Osteoblast (primary cell): ENCODE measurements around the gene KDM7A. TPM values are rescaled to one million over a fixed set of nuclear protein-coding genes. Genes with fewer than 3 reads are reported as not detected.
A peak's percentile ranks its signal among the peaks of the same experiment; 100 is the strongest.
"Not testable (repeated sequence)": the region's sequence is repeated elsewhere in the genome, so short reads cannot be mapped to it uniquely, and the experiment has no call there.

Experiments
- DNase-seq: peaks from one replicate; pipeline ENCODE4 v3.0.0; 2011; ENCODE audit warnings: low spot score, mixed read lengths; ENCODE audit not compliant: insufficient read length; ENCODE audit errors: missing footprints
- H2AFZ ChIP-seq: 2 replicates; pipeline ENCODE4 v1.6.0; 2011; ENCODE audit warnings: mild to moderate bottlenecking, low read length
- H3K27ac ChIP-seq: 2 replicates; pipeline ENCODE4 v1.5.1; 2011; ENCODE audit warnings: mild to moderate bottlenecking, low read depth, low read length, moderate library complexity
- H3K27me3 ChIP-seq: 2 replicates; pipeline ENCODE4 v1.6.0; 2012; ENCODE audit warnings: mild to moderate bottlenecking, control low read depth, inconsistent platforms, low read length, moderate library complexity; ENCODE audit not compliant: insufficient read depth
- H3K36me3 ChIP-seq: 2 replicates; pipeline ENCODE4 v1.5.1; 2011; ENCODE audit warnings: mild to moderate bottlenecking, low read length, control low read depth, moderate library complexity; ENCODE audit not compliant: insufficient read depth
- H3K4me1 ChIP-seq: 2 replicates; pipeline ENCODE4 v1.5.1; 2011; ENCODE audit warnings: mild to moderate bottlenecking, low read length, control low read depth, moderate library complexity; ENCODE audit not compliant: insufficient read depth
- H3K4me2 ChIP-seq: 2 replicates; pipeline ENCODE4 v1.6.0; 2011; ENCODE audit warnings: mild to moderate bottlenecking, low read length; ENCODE audit not compliant: insufficient read depth
- H3K4me3 ChIP-seq: fragments of 200-600 bp; sonication (generic); 3 replicates; pipeline ENCODE4 v1.5.1; 2012; ENCODE audit warnings: mild to moderate bottlenecking, low read length, inconsistent platforms; ENCODE audit not compliant: insufficient read depth
- H3K79me2 ChIP-seq: 2 replicates; pipeline ENCODE4 v1.6.0; 2012; ENCODE audit warnings: mild to moderate bottlenecking, low read length, control low read depth, inconsistent platforms; ENCODE audit not compliant: insufficient read depth
- H3K9me3 ChIP-seq: 2 replicates; pipeline ENCODE4 v1.5.1; 2011; ENCODE audit warnings: low read depth, low read length, control low read depth
- H4K20me1 ChIP-seq: 2 replicates; pipeline ENCODE4 v1.6.0; 2012; ENCODE audit warnings: mild to moderate bottlenecking, low read length, control low read depth; ENCODE audit not compliant: insufficient read depth
- CTCF ChIP-seq: IDR thresholded peaks from 2 replicates; pipeline ENCODE4 v1.5.1; 2011; ENCODE audit warnings: mild to moderate bottlenecking, low read depth, low read length, moderate library complexity; ENCODE audit errors: extremely low read depth
- total RNA-seq: library from RNA; depleted of rRNA; stranded (reverse); fragments of >200 nt; gene quantifications from 2 replicates; pipeline ENCODE4 v1.2.3, GENCODE V29; 2012

The KDM7A gene
- total RNA-seq, 1 donor = 13.4 TPM

- no peaks in the 10 kb centered on the region for H3K9me3 ChIP-seq
- no peak for TF ChIP-seq CTCF
- H3K4me3 ChIP-seq = no peak overlapping the region
- DNase-seq = no peak
- no peaks in the 10 kb centered on the region for H3K36me3 ChIP-seq
- H3K4me2 ChIP-seq = no peak overlapping the region
- H3K27me3 ChIP-seq = peaks cover 11% of the 10 kb centered on the region
- H3K27ac ChIP-seq = no peak overlapping the region
- H4K20me1 ChIP-seq = no peaks in the 10 kb centered on the region
- no peaks in the 10 kb centered on the region for H3K79me2 ChIP-seq
- H3K4me1 ChIP-seq = peaks cover 14% of the 10 kb centered on the region
- H2AFZ ChIP-seq = no peak overlapping the region
These were observed 26.8 kb upstream of the KDM7A start for GRCh38 chr7:140203556-140203955.

- not testable (repeated sequence) for H4K20me1 ChIP-seq, H2AFZ ChIP-seq, H3K79me2 ChIP-seq, H3K4me2 ChIP-seq, H3K36me3 ChIP-seq, H3K9me3 ChIP-seq, DNase-seq, H3K4me3 ChIP-seq, H3K27ac ChIP-seq
- Histone ChIP-seq H3K4me1 (peaks cover 14% of the 10 kb centered on the region), H3K27me3 (peaks cover 11% of the 10 kb centered on the region)
These were observed 26.2 kb upstream of the KDM7A start for GRCh38 chr7:140202942-140203341.

GRCh38 chr7:140201393-140201792 is 24.6 kb upstream of the KDM7A start:
- H3K36me3 ChIP-seq = no peaks in the 10 kb centered on the region
- H3K4me2 ChIP-seq = no peak overlapping the region
- peaks cover 6% of the 10 kb centered on the region for H3K27me3 ChIP-seq
- TF ChIP-seq CTCF = no peak
- no peaks in the 10 kb centered on the region for H3K9me3 ChIP-seq
- peaks cover 14% of the 10 kb centered on the region for H3K4me1 ChIP-seq
- H2AFZ ChIP-seq = no peak overlapping the region
- H3K27ac ChIP-seq = no peak overlapping the region
- H3K4me3 ChIP-seq = no peak overlapping the region
- no peaks in the 10 kb centered on the region for H3K79me2 ChIP-seq
- no peaks in the 10 kb centered on the region for H4K20me1 ChIP-seq
- no peak for DNase-seq

- peak overlapping the region; percentile 34 for H3K4me3 ChIP-seq
- H4K20me1 ChIP-seq = no peaks in the 10 kb centered on the region
- peak overlapping the region; percentile 77 for H3K4me2 ChIP-seq
- H3K79me2 ChIP-seq = no peaks in the 10 kb centered on the region
- no peak for TF ChIP-seq CTCF
- no peaks in the 10 kb centered on the region for H3K9me3 ChIP-seq
- no peaks in the 10 kb centered on the region for H3K36me3 ChIP-seq
- peak overlapping the region; percentile 67 for H3K27ac ChIP-seq
- no peak for DNase-seq
- peak overlapping the region; percentile 23 for H2AFZ ChIP-seq
- peaks cover 14% of the 10 kb centered on the region for H3K4me1 ChIP-seq
- H3K27me3 ChIP-seq = peaks cover 5% of the 10 kb centered on the region
These were observed 23.5 kb upstream of the KDM7A start for GRCh38 chr7:140200061-140200989.
